Gastrocnemius medialis (tissue), 4 donors: Measurements from ENCODE around the gene PRDM15.

ENCODE experiments used
- CTCF ChIP-seq, 5 experiments: fragments of 450-650 bp in 3 of 5; fragments of 200-600 bp in 2 of 5; sonication (generic) in 2 of 5; IDR thresholded peaks in 4 of 5; conservative IDR thresholded peaks in 1 of 5; 1 replicate in 4 of 5; 2 replicates in 1 of 5; pipeline ENCODE4 v1.5.1; 2016 to 2019; ENCODE audit warnings: antibody characterized with exemption in 5 of 5, mild to moderate bottlenecking in 3 of 5, moderate library complexity in 3 of 5
- POLR2A ChIP-seq, 2 donors: fragments of 450-650 bp; IDR thresholded peaks; one replicate each; pipeline ENCODE4 v1.6.1; 2017; ENCODE audit warnings: antibody characterized with exemption in 2 of 2, mild to moderate bottlenecking in 2 of 2, moderate library complexity in 2 of 2

GRCh38 chr21:41761934-41762635 is 117.1 kb downstream of the PRDM15 start:
- no peak for TF ChIP-seq CTCF (IDR thresholded peaks at IDR 0.05 in 4 of 5, conservative IDR thresholded peaks at IDR 0.05 in 1 of 5)
- no peak for TF ChIP-seq POLR2A (IDR thresholded peaks at IDR 0.05)
